Measurements from ENCODE around the gene PNPT1.
"Not testable (repeated sequence)": the region's sequence is repeated elsewhere in the genome, so short reads cannot be mapped to it uniquely, and the experiment has no call there.

PNPT1 gene

GRCh38 chr2:55715626-55716025 lies 22.0 kb upstream of the PNPT1 start:
- TF ChIP-seq EZH2phosphoT487 (conservative IDR thresholded peaks at IDR 0.05; ENCODE audit: low read length) (no peak), CTCF (IDR thresholded peaks at IDR 0.05; ENCODE audit: insufficient read depth, low read length, poor library complexity, severe bottlenecking) (no peak)
- Histone ChIP-seq H3F3A (ENCODE audit: insufficient read depth) (no peaks in the 10 kb centered on the region), H4K20me1 (ENCODE audit: low read depth, low read length) (no peaks in the 10 kb centered on the region), H3K4me2 (ENCODE audit: low read depth, low read length, poor library complexity, severe bottlenecking) (no peak overlapping the region), H3K4me3 (ENCODE audit: insufficient read depth, low read length, poor library complexity, severe bottlenecking) (no peak overlapping the region), H3K27me3 (ENCODE audit: low read length) (no peaks in the 10 kb centered on the region), H3K36me3 (ENCODE audit: low read length) (no peaks in the 10 kb centered on the region), H3K9me2 (replicated peaks; ENCODE audit: insufficient read depth, low read length) (no peaks in the 10 kb centered on the region), H3K79me2 (ENCODE audit: insufficient read depth, low read length) (no peaks in the 10 kb centered on the region), H3K9me3 (ENCODE audit: insufficient read depth, low read length) (no peaks in the 10 kb centered on the region), H2AFZ (ENCODE audit: low read depth, low read length, severe bottlenecking) (no peak overlapping the region), H3K27ac (ENCODE audit: low read depth, low read length) (no peak overlapping the region), H3K9ac (ENCODE audit: low read length) (no peak overlapping the region)

- H3K4me3 ChIP-seq (ENCODE audit: insufficient read depth, low read length, poor library complexity, severe bottlenecking); H4K20me1 ChIP-seq (ENCODE audit: low read depth, low read length); H3K79me2 ChIP-seq (ENCODE audit: insufficient read depth, low read length); H3K27ac ChIP-seq (ENCODE audit: low read depth, low read length); H3K4me2 ChIP-seq (ENCODE audit: low read depth, low read length, poor library complexity, severe bottlenecking); H2AFZ ChIP-seq (ENCODE audit: low read depth, low read length, severe bottlenecking); H3K36me3 ChIP-seq (ENCODE audit: low read length); H3K9me2 ChIP-seq (replicated peaks; ENCODE audit: insufficient read depth, low read length); H3K27me3 ChIP-seq (ENCODE audit: low read length); H3K9me3 ChIP-seq (ENCODE audit: insufficient read depth, low read length); H3F3A ChIP-seq (ENCODE audit: insufficient read depth); H3K9ac ChIP-seq (ENCODE audit: low read length): not testable (repeated sequence)
Measured at GRCh38 chr2:55715178-55715577, 21.5 kb upstream of the PNPT1 start.

- no peak overlapping the region for H3K9ac ChIP-seq (ENCODE audit: low read length)
- no peak overlapping the region for H2AFZ ChIP-seq (ENCODE audit: low read depth, low read length, severe bottlenecking)
- no peaks in the 10 kb centered on the region for H3K27me3 ChIP-seq (ENCODE audit: low read length)
- H3K4me3 ChIP-seq (ENCODE audit: insufficient read depth, low read length, poor library complexity, severe bottlenecking) = no peak overlapping the region
- H3K27ac ChIP-seq (ENCODE audit: low read depth, low read length) = no peak overlapping the region
- no peaks in the 10 kb centered on the region for H3K36me3 ChIP-seq (ENCODE audit: low read length)
- no peak overlapping the region for H3K4me2 ChIP-seq (ENCODE audit: low read depth, low read length, poor library complexity, severe bottlenecking)
- H3K9me2 ChIP-seq (replicated peaks; ENCODE audit: insufficient read depth, low read length) = no peaks in the 10 kb centered on the region
- no peaks in the 10 kb centered on the region for H3F3A ChIP-seq (ENCODE audit: insufficient read depth)
- H3K9me3 ChIP-seq (ENCODE audit: insufficient read depth, low read length) = no peaks in the 10 kb centered on the region
- no peaks in the 10 kb centered on the region for H3K79me2 ChIP-seq (ENCODE audit: insufficient read depth, low read length)
- H4K20me1 ChIP-seq (ENCODE audit: low read depth, low read length) = no peaks in the 10 kb centered on the region
- TF ChIP-seq CTCF (IDR thresholded peaks at IDR 0.05; ENCODE audit: insufficient read depth, low read length, poor library complexity, severe bottlenecking) (no peak), EZH2phosphoT487 (conservative IDR thresholded peaks at IDR 0.05; ENCODE audit: low read length) (no peak)
Measured at GRCh38 chr2:55712477-55713060, 18.9 kb upstream of the PNPT1 start.

- Histone ChIP-seq H3K9me3 (ENCODE audit: insufficient read depth, low read length) (no peaks in the 10 kb centered on the region), H2AFZ (ENCODE audit: low read depth, low read length, severe bottlenecking) (no peak overlapping the region), H3K27ac (ENCODE audit: low read depth, low read length) (no peak overlapping the region), H3K4me2 (ENCODE audit: low read depth, low read length, poor library complexity, severe bottlenecking) (no peak overlapping the region), H3K27me3 (ENCODE audit: low read length) (no peaks in the 10 kb centered on the region), H3K4me3 (ENCODE audit: insufficient read depth, low read length, poor library complexity, severe bottlenecking) (no peak overlapping the region), H3K79me2 (ENCODE audit: insufficient read depth, low read length) (no peaks in the 10 kb centered on the region), H3K36me3 (ENCODE audit: low read length) (no peaks in the 10 kb centered on the region), H3K9me2 (replicated peaks; ENCODE audit: insufficient read depth, low read length) (no peaks in the 10 kb centered on the region), H4K20me1 (ENCODE audit: low read depth, low read length) (no peaks in the 10 kb centered on the region), H3K9ac (ENCODE audit: low read length) (no peak overlapping the region), H3F3A (ENCODE audit: insufficient read depth) (no peaks in the 10 kb centered on the region)
- TF ChIP-seq EZH2phosphoT487 (conservative IDR thresholded peaks at IDR 0.05; ENCODE audit: low read length) (no peak), CTCF (IDR thresholded peaks at IDR 0.05; ENCODE audit: insufficient read depth, low read length, poor library complexity, severe bottlenecking) (no peak)
Measured at GRCh38 chr2:55710025-55710424, 16.4 kb upstream of the PNPT1 start.
